Measurements from ENCODE around the gene SAP130. TPM values are rescaled to one million over a fixed set of nuclear protein-coding genes. Genes with fewer than 3 reads are reported as not detected.

The SAP130 gene
- total RNA-seq, 2 experiments from 2014 or later: 36.6 to 37.5 TPM

GRCh38 chr2:127893494-127893893, 134.4 kb downstream of the SAP130 start:
- H3K36me3 Mint-ChIP-seq (ENCODE audit: low read depth): no peaks in the 10 kb centered on the region

GRCh38 chr2:127893033-127893432, 134.8 kb downstream of the SAP130 start:
- no peak overlapping the region for H3K27ac Mint-ChIP-seq
- H3K36me3 Mint-ChIP-seq (ENCODE audit: low read depth): no peaks in the 10 kb centered on the region
- H3K4me1 Mint-ChIP-seq: peaks cover 2% of the 10 kb centered on the region
- POLR2A ChIA-PET: interaction anchor here (1.6 kb wide), 1 partner anchor 12 kb away, joined by 4 read pairs; no protein-coding TSS in a partner anchor
- CTCF ChIA-PET: interaction anchor here (0.9 kb wide), 1 partner anchor 130 kb away, joined by 3 read pairs; no protein-coding TSS in a partner anchor
- DNase-seq: no peak
- no peaks in the 10 kb centered on the region for H3K9me3 Mint-ChIP-seq
- H3K4me3 Mint-ChIP-seq: no peak overlapping the region
- no peaks in the 10 kb centered on the region for H3K27me3 Mint-ChIP-seq

More at GRCh38 chr2:127893494-127893893, 134.4 kb downstream of the SAP130 start:
- Mint-ChIP-seq H3K27ac (no peak overlapping the region), H3K4me3 (no peak overlapping the region), H3K27me3 (peaks cover 2% of the 10 kb centered on the region), H3K9me3 (no peaks in the 10 kb centered on the region), H3K4me1 (peaks cover 2% of the 10 kb centered on the region)
- no peak for DNase-seq
- ChIA-PET POLR2A (interaction anchor here (1.6 kb wide), 1 partner anchor 12 kb away, joined by 4 read pairs; no protein-coding TSS in a partner anchor), CTCF (interaction anchor here (0.7 kb wide), 1 partner anchor 39 kb away, joined by 3 read pairs; no protein-coding TSS in a partner anchor)

GRCh38 chr2:127891811-127892210, 136.0 kb downstream of the SAP130 start:
- Mint-ChIP-seq H3K4me3 (no peak overlapping the region), H3K9me3 (no peaks in the 10 kb centered on the region), H3K36me3 (ENCODE audit: low read depth) (no peaks in the 10 kb centered on the region), H3K4me1 (peaks cover 13% of the 10 kb centered on the region), H3K27me3 (no peaks in the 10 kb centered on the region), H3K27ac (no peak overlapping the region)
- DNase-seq: no peak
- ChIA-PET POLR2A (no interaction called here), CTCF (no interaction called here)

Other genes with a start within 250 kb of the SAP130 start
- gene WDR33, start 216.9 kb downstream of the SAP130 start, total RNA-seq: 10 to 100 TPM; 63.7 to 65.1 TPM
- gene POLR2D, start 169.9 kb downstream of the SAP130 start, total RNA-seq: 10 to 100 TPM; 43.8 to 45.7 TPM
- gene AMMECR1L, start 142.1 kb downstream of the SAP130 start, total RNA-seq: 10 to 100 TPM; 14.3 to 15.0 TPM
- gene UGGT1, start 63.1 kb upstream of the SAP130 start, total RNA-seq: 10 to 100 TPM; 56.2 to 61.0 TPM